ENCODE results near the gene TXNRD2.
A peak's percentile ranks its signal among the peaks of the same experiment; 100 is the strongest.

TXNRD2 gene

DNA sequence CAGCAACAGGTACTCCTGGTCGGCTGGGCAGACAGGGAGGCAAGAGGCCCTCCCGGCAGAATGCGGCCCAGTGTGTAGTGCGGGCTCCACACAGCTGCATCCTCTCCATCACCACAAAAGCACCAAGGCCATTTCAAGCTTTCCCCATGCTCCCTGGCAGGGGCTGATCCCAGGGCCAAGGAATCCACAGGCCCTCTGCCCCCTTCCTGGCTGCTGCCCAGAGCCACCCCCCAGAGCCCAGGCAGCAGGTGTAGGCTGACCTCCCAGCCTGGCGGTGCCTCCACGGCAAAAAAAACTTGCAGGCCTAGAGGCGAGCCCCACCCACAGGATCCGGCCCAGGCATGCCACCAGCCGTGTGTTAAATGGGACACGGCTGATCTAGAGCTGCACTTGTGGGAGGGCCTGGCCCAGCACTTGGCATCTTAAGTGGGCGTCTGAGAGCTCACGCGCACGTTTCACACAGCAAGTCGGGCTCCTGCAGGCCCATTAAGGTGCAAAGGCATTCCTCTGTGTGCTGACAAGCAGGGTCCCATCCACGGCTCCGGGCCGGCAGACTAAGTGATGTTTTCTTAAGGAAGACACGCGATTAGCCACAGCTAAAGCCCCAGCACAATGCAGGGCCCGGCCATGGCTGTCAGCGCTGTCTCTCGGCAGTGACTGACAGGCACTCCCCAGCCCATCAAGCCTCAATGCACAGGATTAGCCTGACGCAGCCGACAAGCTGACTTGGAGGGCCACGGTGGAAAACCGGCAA lies 67.1 kb downstream of the TXNRD2 start:
- DNase-seq: peak; percentile 59

DNA sequence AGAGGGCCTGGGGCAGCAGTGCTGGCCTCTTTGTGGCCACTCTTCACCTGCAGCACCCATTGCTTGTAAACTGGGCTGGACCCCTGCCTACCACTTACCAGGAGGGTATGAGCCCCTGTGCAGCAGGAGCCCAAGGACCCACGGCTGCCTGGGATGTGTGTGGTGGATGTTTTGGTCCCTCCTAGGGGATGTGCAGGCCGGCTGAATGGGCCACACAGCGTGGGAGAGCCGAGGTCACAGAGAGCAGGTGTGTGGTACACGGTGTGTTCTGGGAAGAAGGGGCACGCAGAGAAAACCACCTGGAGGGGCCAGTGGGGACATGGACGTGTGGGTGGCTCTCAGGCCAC lies 67.7 kb downstream of the TXNRD2 start:
- no peak for DNase-seq

DNA sequence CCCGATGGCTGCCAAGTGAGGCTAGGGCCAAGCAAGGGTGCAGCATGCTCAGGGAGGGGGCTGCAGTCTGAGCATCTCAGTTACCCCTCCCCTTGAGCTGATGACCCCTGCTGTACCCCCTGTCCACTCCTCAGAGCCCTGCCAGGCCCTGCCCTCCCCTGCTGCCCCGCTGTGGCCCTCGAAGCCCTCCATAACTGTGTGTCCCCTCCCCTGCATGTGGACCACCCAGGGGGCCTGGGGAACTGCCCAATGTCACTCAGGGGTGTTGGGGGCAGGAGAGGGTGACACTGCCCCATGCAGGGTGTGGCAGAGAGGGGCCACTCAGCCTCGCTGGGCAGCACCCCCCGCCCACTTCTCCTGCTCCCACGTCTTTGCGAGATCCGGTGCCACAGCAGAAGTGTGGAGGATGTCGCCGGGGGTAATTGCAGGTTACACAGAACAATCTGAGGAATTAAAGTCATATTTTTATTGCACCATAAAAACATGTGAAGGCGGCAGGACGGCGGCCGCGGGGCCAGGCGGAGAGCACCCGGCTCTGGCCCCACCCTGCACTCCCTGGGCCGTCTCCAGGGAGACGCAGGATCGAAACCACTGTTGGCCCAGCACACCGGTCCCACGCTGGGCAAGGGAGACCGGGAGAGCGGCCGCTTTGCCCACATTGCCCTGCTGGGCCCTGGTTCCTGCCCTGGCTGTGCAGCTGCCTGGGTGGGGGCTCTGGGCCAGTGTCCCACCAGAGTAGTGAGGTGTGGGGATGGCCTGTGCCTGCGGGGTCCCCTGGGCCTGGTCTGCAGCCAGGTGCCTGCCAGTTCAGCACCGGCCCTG lies 68.3 kb downstream of the TXNRD2 start:
- peak; percentile 28 for DNase-seq

DNA sequence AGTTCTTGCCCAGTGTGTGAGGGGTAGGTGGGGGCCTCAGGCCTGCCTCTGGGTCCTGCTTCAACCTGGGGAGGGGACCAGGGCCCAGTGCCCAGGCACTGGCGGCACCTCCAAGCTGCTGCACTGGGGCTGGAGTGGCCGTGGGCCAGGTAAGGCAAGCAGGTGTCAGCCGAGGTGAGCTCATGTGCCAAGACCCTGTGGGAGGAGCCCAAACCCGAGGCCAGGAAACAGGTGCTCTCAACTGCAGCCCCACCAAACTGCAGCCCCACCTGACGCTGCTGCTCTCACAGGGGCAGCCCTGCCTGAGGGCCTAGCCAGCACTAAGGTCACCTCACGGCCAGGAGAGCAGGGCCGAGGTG lies 68.9 kb downstream of the TXNRD2 start:
- DNase-seq: peak; percentile 24

DNA sequence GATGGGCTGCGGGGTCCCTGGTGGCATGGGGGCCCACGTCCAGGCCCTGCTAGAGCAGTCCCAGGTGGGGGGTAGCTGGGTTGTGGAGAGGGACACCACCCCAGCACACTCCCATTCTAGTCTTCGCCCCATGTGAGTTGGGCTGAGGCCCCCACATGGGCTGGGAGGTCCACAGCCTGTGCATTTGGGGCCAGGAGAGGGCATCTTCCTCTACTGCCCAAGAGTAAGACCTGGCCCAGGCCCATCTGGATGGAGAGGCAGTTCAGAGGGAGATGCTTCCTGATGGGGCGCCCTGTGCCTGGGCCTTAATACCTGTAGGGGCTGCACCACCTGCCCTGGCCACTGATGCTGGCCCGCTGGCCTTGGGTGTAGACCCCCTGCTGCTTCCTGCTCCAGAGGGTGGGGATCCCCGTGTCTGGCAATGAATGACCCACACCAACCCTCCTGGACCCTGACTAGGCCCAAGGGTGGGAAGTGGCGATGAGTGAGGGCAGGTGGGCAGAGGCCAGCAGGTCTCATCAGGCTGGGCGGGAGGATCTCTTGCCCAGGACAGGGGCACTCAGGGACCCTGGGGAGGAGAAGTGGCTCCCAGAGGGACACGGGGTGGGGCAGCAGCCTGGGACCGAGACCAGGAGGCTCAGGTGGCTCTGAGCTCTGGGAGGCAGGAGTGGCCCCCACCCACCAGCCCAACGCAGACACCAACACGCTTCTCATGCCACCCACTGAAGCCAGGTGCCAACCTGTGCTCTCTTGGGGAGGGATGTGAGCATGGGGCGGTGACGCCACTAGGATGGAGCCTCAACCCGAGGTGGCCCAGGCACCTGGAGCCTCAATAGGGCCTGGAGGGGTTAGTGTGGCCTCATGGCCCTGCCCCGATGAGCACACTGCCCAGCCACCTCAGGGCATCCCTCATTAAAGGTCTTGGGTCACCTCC lies 69.5 kb downstream of the TXNRD2 start:
- DNase-seq: peak; percentile 24

DNA sequence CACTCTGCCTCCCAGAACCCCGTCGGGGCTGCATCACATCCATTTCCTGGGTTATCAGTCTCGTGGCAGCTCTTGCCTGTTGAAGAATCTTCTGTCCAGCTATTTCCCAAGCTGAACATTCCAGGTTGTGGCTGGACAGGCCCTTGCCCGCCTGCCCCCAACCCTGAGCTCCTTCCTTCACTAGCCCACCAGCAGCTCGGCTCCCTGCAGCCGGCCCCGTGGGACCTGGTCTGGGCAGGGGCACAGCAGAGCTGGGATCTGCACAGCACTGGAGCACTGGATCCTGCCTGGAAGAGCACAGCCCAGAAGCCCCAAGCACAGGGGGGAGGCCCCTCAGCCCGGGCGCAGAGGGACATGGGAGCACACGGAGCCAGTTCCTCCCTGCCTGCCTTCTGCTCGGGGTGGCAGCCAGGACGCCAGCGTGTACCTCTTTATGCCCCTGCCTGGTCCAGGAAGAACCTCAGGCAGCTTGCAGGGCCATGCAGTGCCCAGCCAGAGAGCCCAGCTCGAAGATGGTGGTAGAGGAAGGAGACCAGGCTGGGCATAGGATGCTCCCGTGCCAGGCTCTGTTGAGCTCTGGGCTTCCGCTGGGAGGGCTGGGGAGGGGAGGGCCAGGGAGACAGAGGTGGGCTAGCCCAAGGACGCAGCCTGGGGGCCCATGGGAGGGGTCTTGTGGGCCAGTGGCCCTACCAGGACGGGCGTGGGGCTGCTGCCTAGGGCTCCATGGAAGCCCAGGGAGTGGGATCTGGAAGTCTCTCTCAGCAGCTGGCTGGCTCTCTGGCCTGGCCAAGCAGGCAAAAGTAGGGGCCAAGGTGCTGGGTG lies 70.4 kb downstream of the TXNRD2 start:
- DNase-seq: peak; percentile 25

DNA sequence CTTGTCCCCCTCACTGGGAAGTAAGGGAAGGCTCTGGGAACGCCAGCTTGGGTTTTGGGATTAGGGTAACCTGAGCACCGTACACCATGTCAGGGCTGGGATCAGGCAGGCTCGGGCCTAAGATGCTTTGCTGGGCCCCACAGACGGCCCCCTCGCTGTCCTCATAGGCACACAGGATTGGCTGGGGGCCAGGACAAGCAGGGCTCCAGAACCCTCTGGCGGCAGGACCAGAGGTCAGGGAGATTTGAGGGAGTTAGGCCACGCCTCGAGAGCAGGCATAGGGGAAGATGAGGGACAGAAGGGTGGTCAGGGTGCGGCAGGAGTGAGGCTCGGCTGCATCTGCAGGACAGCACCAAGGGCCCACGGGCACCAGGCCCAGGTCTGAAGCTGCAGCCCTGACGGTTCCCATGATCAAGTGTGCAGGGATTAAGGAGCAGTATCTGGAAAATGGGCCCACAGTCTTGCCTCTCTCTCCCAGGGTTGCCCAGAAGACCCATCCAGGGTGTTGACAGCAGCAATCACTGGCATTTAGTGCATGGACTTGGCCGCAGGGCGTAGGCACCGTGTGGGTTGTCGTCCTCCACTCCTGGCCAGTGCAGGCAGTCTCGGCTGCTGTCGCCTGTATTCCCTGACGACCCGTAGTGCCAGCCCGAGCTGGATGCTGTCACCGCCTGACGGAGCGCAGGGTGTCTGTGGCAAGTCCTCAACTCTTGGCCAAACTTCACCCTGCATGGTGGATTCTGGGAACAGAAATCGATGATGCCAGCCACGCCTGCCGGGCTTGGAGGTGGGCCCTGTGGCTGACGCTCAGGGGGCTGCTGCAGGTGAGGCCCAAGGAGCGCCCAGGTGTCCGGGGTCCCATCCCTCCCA lies 71.2 kb downstream of the TXNRD2 start:
- peak; percentile 28 for DNase-seq

DNA sequence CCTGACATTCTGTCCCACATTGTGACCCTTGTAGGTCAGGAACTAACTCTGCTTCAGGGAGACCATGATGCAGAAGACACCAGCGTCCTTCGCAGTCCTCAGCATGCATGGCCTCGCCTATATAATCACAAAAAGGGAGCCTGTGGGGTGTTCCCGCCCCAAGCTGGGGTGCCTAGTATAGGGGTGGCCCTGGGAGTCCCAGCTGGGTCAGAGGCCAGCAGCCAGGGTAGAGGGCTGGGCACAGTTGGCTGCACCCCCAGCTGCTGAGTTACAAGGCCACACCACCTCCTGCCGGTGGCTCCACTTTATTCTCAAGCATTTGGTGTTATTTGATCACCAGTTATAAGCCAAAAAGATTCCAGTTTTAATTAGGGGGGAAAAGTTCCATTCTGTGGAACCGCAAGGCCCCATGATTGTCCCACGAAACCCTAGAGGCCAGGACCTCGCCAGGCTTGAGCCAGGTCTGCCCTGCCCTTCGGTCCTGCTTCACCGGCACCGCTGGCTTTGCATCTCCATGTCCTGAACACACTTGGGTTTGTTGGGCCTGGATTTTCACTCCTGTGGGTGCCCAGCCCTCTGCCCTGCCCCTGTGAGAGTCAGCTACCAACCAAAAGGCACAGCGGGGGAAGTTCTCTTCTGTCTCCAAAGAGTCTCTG lies 72.0 kb downstream of the TXNRD2 start:
- peak; percentile 30 for DNase-seq

DNA sequence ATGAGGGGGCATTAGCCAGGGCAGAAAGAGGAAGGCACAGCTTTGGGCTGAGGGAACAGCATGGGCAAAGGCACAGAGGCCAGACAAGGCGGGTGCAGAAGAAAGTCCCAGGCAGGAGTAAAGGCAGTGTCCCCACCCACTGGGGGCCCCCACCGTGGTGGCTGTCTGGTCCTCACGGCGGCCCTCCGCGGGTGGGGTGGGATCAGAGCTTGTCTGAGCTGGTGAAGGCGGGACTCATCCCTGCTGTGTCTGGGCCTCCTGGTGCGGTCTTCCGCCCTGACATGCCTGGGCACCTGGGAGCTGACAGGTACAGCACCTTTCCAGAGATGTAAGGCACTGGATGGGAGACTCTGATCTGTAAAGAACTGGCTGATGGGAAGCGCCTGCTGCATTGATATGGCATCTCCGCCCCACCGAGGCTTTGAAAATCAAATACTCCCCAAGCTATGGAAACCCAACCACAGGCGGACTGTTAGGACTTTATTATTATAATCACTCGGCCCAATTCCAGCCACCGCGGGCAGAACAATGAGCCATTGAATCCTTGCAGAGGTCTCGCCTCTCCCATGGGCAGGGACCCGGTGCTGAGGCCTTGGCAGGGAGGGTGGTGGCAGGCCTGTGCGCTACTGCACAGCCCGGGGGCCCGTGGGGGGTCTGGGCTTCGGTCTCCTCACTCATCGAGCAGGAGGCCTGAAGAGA lies 72.7 kb downstream of the TXNRD2 start:
- DNase-seq: peak; percentile 45

DNA sequence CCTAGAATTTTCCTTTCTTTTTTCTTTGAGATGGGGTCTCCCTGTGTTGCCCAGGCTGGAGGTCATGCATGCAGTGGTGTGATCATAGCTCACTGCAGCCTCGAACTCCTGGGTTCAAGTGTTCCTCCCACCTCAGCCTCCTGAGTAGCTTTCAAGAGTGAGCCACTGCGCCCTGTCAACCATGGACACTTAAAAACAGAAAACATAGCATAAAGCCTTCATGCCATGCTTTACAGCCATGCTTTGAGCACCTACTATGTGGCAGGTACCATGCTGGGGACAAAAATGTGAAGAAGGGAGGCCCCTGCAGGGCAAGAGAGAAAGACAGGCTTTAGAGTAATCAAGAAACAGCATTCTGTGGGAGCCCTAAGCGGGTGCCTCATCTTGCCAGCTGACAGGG lies 73.3 kb downstream of the TXNRD2 start:
- no peak for DNase-seq

DNA sequence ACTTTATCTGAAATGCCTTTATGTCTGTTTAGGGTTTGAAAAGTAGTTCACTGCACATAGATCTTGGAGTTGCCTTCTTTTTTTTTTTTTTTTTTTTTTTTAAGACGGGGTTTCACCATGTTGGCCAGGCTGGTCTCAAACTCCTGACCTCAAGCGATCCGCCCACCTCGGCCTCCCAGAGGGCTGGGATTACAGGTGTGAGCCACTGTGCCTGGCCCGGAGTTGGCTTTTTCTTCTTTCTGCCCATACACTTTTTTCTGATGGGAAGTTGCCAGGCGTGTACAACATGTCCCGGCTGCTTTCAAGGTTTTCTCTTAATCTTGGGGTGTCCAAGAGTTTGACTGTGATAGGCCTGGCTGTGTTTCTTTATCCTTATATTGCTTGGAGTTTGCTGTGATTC lies 74.0 kb downstream of the TXNRD2 start:
- no peak for DNase-seq

DNA sequence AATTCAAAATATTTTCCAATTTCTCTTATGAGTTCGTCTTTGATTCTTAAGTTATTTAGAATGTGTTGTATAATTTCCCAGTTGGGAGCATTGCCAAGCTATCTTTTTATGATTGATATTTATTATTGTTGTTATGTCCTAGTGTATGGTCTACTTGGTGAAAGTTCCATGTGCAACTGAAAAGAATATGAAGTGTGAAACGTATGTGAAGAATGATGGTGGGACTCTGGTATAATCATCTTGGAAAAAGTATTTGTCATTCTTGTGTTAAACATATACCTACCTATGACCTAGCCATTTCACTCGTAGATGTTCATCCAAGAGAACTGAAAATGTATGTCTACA lies 75.0 kb downstream of the TXNRD2 start:
- DNase-seq: no peak

DNA sequence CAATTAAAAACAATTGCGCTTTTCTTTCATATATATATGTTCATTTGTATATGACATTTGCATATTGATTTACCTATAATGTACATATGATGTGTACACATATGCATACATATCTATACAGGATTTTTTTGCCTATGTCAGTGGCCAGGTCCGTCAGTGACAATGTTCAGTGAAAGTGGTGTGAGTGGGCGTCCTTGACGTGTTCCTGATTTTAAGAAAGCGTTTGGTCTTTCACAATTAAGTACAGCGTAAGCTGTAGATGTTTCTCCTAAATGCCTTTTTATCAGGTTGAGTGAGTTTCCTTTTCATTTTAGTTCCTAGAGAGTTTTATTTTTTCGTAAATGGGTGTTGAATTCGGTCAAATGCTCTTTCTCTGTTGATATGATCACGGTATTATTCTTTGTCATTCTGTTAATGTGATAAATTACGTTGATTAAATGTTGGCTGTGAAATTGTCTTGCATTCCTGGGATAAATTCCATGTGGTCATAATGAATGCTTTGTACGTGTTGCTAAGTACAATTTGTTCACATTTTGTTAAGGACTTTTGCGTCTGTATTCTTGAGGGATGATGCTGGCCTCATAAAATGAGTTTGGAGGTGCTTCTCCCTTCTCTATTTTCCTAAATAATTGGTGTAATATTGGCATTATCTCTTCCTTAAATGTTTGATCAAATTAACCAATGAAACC lies 76.3 kb downstream of the TXNRD2 start:
- no peak for DNase-seq

DNA sequence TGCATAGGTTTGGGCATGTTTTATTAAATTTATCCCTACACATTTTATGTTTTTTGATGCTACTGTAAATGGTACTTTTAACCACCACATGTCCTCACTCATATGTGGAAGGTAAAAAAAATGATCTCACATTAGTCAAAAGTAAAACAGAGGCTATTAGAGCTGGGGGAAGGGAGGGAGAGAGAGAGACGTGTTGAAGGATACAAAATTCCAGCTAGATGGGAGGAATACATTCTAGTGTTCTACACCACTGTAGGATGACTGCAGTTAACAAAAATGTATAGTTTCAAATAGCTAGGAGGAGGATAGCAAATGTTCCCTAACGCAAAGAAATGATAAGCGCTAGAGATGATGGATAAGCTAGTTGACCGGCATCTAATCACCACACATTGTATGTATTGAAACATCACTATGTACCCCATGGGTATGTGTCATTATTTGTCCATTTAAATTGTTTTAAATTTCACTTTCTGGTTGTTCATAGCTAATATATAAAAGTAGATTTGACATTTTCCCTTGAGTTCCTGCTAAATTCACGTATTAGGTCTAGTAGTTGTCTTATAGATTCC lies 77.0 kb downstream of the TXNRD2 start:
- DNase-seq: no peak

DNA sequence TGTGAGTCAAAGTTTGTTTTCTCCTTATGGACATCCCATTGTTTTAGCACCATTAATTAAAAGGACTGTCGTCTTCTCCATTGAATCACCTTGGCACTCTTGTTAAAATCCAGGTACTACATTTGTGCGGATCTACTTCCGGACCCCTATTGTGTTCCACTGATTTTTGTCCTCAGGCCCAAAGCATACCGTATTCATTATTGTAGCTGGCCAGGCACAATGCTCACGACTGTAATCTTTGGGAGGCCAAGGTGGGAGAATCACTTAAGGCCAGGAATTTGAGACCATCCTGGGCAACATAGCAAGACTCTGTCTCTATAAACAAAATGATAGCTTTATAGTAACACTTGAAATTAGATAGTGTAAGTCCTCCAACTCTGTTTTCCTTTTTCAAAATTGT lies 78.0 kb downstream of the TXNRD2 start:
- DNase-seq: no peak

DNA sequence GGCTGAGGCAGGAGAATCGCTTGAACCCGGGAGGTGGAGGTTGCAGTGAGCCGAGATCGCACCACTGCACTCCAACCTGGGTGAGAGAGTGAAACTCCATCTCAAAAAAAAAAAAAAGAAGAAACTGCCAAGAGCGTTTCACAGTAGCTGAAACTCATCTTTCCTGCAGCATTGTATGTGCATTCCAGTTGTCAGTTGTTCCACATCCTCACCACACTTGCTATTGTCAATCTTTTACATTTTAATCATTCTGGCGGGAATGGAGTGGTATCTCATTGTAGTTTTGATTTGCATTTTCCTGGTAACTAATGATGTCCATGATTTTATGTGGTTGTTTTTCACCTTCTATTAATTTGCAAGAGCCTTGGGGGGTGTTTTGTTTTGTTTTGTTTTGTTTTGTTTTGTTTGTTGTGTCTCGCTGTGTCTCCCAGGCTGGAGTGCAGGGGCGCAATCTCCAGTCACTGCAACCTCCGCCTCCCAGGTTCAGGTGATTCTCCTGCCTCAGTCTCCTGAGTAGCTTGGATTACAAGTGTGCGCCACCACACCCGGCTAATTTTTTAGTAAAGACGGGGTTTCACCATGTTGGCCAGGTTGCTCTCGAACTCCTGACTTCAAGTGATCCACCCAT lies 78.9 kb downstream of the TXNRD2 start:
- no peak for DNase-seq

DNA sequence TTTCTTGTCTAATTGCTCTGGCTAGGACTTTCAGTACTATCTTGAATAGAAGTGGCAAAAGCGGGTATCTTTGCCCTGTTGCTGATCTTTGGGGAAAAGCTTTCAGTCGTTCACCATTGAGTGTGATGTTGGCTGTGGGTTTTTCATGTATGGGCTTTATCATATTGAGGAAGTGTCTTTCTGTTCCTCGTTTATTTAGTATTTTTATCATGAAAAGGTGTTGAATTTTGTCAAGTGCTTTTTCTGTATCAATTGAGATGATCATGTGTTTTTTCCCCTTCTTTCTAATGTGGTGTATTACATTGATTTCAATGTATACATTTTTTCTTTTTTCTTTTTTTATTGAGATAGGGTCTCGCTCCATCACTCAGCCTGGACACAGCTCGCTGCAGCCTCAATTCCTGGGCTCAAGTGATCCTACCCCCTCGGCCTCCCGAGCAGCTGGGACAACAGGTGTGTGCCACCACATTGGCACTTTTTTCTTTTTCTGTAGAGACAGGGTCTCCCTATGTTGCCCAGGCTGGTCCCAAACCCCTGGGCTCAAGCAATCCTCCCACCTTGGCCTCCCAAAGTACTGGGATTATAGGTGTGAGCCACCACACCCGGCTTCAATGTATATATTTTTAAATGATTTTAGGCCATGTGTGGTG lies 81.6 kb downstream of the TXNRD2 start:
- no peak for DNase-seq

DNA sequence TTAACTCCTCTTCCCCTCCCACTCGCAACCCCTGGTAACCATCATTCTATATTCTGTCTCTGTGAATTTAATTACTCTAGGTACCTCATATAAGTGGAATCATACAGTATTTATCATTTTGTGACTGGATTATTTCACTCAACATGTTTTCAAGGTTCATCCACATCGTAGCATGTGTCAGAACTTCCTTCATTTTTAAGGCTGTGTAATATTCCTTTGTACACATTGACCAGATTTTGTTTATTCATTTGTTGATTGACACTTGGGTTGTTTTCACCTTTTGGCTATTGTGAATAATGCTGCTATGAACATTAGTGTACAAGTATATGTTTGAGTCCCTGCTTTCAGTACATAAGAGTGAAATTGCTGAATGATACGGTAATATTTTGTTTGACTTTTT lies 84.2 kb downstream of the TXNRD2 start:
- DNase-seq: no peak

Data from left hindlimb (tissue), 1 donor.